Measurements from ENCODE around the gene CST1. TPM values are rescaled to one million over a fixed set of nuclear protein-coding genes. Genes with fewer than 3 reads are reported as not detected.
"Not testable (repeated sequence)": the region's sequence is repeated elsewhere in the genome, so short reads cannot be mapped to it uniquely, and the experiment has no call there.

The CST1 gene
- total and polyA plus RNA-seq, 4 donors: not detected

GRCh38 chr20:23723659-23724307, 27.0 kb downstream of the CST1 start:
- peak; percentile 24 to 44 for TF ChIP-seq RAD21 (IDR thresholded peaks at IDR 0.05)
- TF ChIP-seq, protein P1, sequence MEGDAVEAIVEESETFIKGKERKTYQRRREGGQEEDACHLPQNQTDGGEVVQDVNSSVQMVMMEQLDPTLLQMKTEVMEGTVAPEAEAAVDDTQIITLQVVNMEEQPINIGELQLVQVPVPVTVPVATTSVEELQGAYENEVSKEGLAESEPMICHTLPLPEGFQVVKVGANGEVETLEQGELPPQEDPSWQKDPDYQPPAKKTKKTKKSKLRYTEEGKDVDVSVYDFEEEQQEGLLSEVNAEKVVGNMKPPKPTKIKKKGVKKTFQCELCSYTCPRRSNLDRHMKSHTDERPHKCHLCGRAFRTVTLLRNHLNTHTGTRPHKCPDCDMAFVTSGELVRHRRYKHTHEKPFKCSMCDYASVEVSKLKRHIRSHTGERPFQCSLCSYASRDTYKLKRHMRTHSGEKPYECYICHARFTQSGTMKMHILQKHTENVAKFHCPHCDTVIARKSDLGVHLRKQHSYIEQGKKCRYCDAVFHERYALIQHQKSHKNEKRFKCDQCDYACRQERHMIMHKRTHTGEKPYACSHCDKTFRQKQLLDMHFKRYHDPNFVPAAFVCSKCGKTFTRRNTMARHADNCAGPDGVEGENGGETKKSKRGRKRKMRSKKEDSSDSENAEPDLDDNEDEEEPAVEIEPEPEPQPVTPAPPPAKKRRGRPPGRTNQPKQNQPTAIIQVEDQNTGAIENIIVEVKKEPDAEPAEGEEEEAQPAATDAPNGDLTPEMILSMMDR (IDR thresholded peaks at IDR 0.05; ENCODE audit: low read depth, low read length, missing input control): peak; percentile 37
- WGBS: 47% methylated on average over 2 of the region's 2 CpGs

GRCh38 chr20:23722851-23723250, 27.9 kb downstream of the CST1 start:
- not testable (repeated sequence) for H3K9ac ChIP-seq (ENCODE audit: low read depth in 1 of 2, low read length in 2 of 2)
- WGBS: 60% methylated on average over 5 of the region's 5 CpGs

More at GRCh38 chr20:23723659-23724307, 27.0 kb downstream of the CST1 start:
- not testable (repeated sequence) for H3K4me1 ChIP-seq (ENCODE audit: control insufficient read depth in 4 of 4, insufficient read depth in 4 of 4, low read length in 3 of 4); H3K9me3 ChIP-seq (ENCODE audit: control insufficient read depth in 4 of 4, low read length in 3 of 4); H3K9ac ChIP-seq (ENCODE audit: low read depth in 1 of 2, low read length in 2 of 2); H3K36me3 ChIP-seq (ENCODE audit: control insufficient read depth in 4 of 4, insufficient read depth in 3 of 4, low read depth in 1 of 4, low read length in 3 of 4); DNase-seq (ENCODE audit: low spot score); H3K27ac ChIP-seq (ENCODE audit: low read depth in 1 of 2, low read length in 2 of 2); H3K4me3 ChIP-seq (ENCODE audit: low read depth in 1 of 3, low read length in 3 of 3); H3K27me3 ChIP-seq (ENCODE audit: control insufficient read depth in 4 of 4, insufficient read depth in 4 of 4, low read length in 3 of 4)

GRCh38 chr20:23721962-23722361, 28.8 kb downstream of the CST1 start:
- no peak for DNase-seq (ENCODE audit: low spot score)
- Histone ChIP-seq H3K36me3 (ENCODE audit: control insufficient read depth in 4 of 4, insufficient read depth in 3 of 4, low read depth in 1 of 4, low read length in 3 of 4) (no peaks in the 10 kb centered on the region), H3K27me3 (ENCODE audit: control insufficient read depth in 4 of 4, insufficient read depth in 4 of 4, low read length in 3 of 4) (peaks cover 0 to 4% (median 0%) of the 10 kb centered on the region in 4 donors), H3K27ac (ENCODE audit: low read depth in 1 of 2, low read length in 2 of 2) (no peak overlapping the region), H3K4me3 (ENCODE audit: low read depth in 1 of 3, low read length in 3 of 3) (no peak overlapping the region), H3K4me1 (ENCODE audit: control insufficient read depth in 4 of 4, insufficient read depth in 4 of 4, low read length in 3 of 4) (no peaks in the 10 kb centered on the region), H3K9me3 (ENCODE audit: control insufficient read depth in 4 of 4, low read length in 3 of 4) (no peaks in the 10 kb centered on the region), H3K9ac (ENCODE audit: low read depth in 1 of 2, low read length in 2 of 2) (no peak overlapping the region)
- TF ChIP-seq, protein P2, sequence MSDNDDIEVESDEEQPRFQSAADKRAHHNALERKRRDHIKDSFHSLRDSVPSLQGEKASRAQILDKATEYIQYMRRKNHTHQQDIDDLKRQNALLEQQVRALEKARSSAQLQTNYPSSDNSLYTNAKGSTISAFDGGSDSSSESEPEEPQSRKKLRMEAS (IDR thresholded peaks at IDR 0.05): no peak
- no peak for TF ChIP-seq TAF1 (conservative IDR thresholded peaks at IDR 0.05)
- TF ChIP-seq YY1 (IDR thresholded peaks at IDR 0.05): no peak
- TF ChIP-seq, protein P3, sequence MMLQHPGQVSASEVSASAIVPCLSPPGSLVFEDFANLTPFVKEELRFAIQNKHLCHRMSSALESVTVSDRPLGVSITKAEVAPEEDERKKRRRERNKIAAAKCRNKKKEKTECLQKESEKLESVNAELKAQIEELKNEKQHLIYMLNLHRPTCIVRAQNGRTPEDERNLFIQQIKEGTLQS (IDR thresholded peaks at IDR 0.05): no peak
- no peak for TF ChIP-seq EGR1 (IDR thresholded peaks at IDR 0.05; ENCODE audit: low read depth in 2 of 2)
- TF ChIP-seq FOXA1 (IDR thresholded peaks at IDR 0.05): no peak
- no peak for TF ChIP-seq NR2F2 (IDR thresholded peaks at IDR 0.05)
- TF ChIP-seq, protein P1 (IDR thresholded peaks at IDR 0.05; ENCODE audit: low read depth, low read length, missing input control): no peak
- no peak for TF ChIP-seq FOXA2 (IDR thresholded peaks at IDR 0.05)
- TF ChIP-seq RAD21 (IDR thresholded peaks at IDR 0.05): no peak
- no peak for TF ChIP-seq GABPA (IDR thresholded peaks at IDR 0.05 in 1 of 2, conservative IDR thresholded peaks at IDR 0.05 in 1 of 2)
- TF ChIP-seq HNF4A (conservative IDR thresholded peaks at IDR 0.05): no peak
- no peak for TF ChIP-seq REST (IDR thresholded peaks at IDR 0.05)
- no peak for TF ChIP-seq SP1 (IDR thresholded peaks at IDR 0.05)
- TF ChIP-seq HNF4G (IDR thresholded peaks at IDR 0.05): no peak
- no peak for TF ChIP-seq JUND (IDR thresholded peaks at IDR 0.05)
- 42% methylated on average over 1 of the region's 1 CpG for WGBS

More at GRCh38 chr20:23722851-23723250, 27.9 kb downstream of the CST1 start:
- not testable (repeated sequence) for H3K27me3 ChIP-seq (ENCODE audit: control insufficient read depth in 4 of 4, insufficient read depth in 4 of 4, low read length in 3 of 4); H3K4me3 ChIP-seq (ENCODE audit: low read depth in 1 of 3, low read length in 3 of 3); H3K4me1 ChIP-seq (ENCODE audit: control insufficient read depth in 4 of 4, insufficient read depth in 4 of 4, low read length in 3 of 4); DNase-seq (ENCODE audit: low spot score); H3K27ac ChIP-seq (ENCODE audit: low read depth in 1 of 2, low read length in 2 of 2); H3K9me3 ChIP-seq (ENCODE audit: control insufficient read depth in 4 of 4, low read length in 3 of 4); H3K36me3 ChIP-seq (ENCODE audit: control insufficient read depth in 4 of 4, insufficient read depth in 3 of 4, low read depth in 1 of 4, low read length in 3 of 4)

DNA sequence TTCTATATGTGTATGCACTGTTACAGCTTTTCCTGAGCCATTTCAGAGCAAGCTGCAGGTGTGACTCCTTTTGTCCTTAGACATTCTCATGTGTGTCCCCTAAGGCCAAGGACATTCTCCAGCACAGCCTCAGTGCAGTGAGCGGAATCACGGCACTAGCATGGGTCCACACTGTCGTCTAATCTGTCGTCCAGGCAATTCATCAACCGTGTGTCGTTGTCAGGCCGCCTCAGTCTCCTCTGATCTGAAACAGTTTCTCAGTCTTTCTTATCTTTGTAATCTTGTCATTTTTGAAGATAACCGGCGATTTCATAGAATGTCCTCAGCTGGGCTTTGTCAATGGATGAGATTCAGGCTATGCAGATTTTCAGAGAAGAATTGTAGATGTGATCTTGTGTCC, 31.4 kb downstream of the CST1 start:
- not testable (repeated sequence) for H3K9ac ChIP-seq (ENCODE audit: low read depth in 1 of 2, low read length in 2 of 2); H3K27ac ChIP-seq (ENCODE audit: low read depth in 1 of 2, low read length in 2 of 2); H3K4me1 ChIP-seq (ENCODE audit: control insufficient read depth in 4 of 4, insufficient read depth in 4 of 4, low read length in 3 of 4); H3K36me3 ChIP-seq (ENCODE audit: control insufficient read depth in 4 of 4, insufficient read depth in 3 of 4, low read depth in 1 of 4, low read length in 3 of 4); H3K9me3 ChIP-seq (ENCODE audit: control insufficient read depth in 4 of 4, low read length in 3 of 4); DNase-seq (ENCODE audit: low spot score); H3K27me3 ChIP-seq (ENCODE audit: control insufficient read depth in 4 of 4, insufficient read depth in 4 of 4, low read length in 3 of 4); H3K4me3 ChIP-seq (ENCODE audit: low read depth in 1 of 3, low read length in 3 of 3)
- 65% methylated on average over 9 of the region's 9 CpGs for WGBS

Measured in liver (tissue), 9 donors.